ENCODE results near the gene CYP26B1.

- no peak for TF ChIP-seq CTCF (optimal IDR thresholded peaks at IDR 0.05 in 1 of 3, IDR thresholded peaks at IDR 0.05 in 1 of 3, conservative IDR thresholded peaks at IDR 0.05 in 1 of 3; ENCODE audit: extremely low read depth in 1 of 3, insufficient read depth in 2 of 3, low read length in 3 of 3)
- TF ChIP-seq EZH2 (IDR thresholded peaks at IDR 0.05; ENCODE audit: low read length) = no peak
Measured at GRCh38 chr2:72154386-72154975, 6.8 kb upstream of the CYP26B1 start.

All from keratinocyte (primary cell).